Keratinocyte (primary cell): ENCODE measurements around the gene SMURF2. TPM values are rescaled to one million over a fixed set of nuclear protein-coding genes. Genes with fewer than 3 reads are reported as not detected.

Source experiments
- DNase-seq: peaks from one replicate; pipeline ENCODE4 v3.0.0-alpha.2; 2011; ENCODE audit warnings: low read depth, missing footprints, low spot score
- FAIRE-seq: peaks from 2 replicates; lab custom pipeline; 2011; peaks lifted over from hg19 to GRCh38; lab: Jason Lieb, UNC
- H2AFZ ChIP-seq: 2 replicates; pipeline ENCODE4 v1.6.0; 2012; ENCODE audit warnings: low read length, control low read depth, inconsistent platforms; ENCODE audit not compliant: control insufficient read depth
- H3K27ac ChIP-seq: 2 replicates; pipeline ENCODE4 v1.5.1; 2011; ENCODE audit warnings: low read length; ENCODE audit not compliant: control insufficient read depth, insufficient read depth
- H3K27me3 ChIP-seq: 3 replicates; pipeline ENCODE4 v1.6.0; 2011; ENCODE audit warnings: low read length; ENCODE audit not compliant: control insufficient read depth, insufficient read depth; ENCODE audit errors: extremely low read depth
- H3K36me3 ChIP-seq, 2 experiments: 2 replicates in 1 of 2; 3 replicates in 1 of 2; pipeline ENCODE4 v1.5.1; 2011; ENCODE audit warnings: low read length in 2 of 2, mild to moderate bottlenecking in 1 of 2; ENCODE audit not compliant: control insufficient read depth in 2 of 2, insufficient read depth in 2 of 2; ENCODE audit errors: extremely low read depth in 1 of 2
- H3K4me1 ChIP-seq: 3 replicates; pipeline ENCODE4 v1.5.1; 2011; ENCODE audit warnings: low read length; ENCODE audit not compliant: control insufficient read depth, insufficient read depth; ENCODE audit errors: extremely low read depth
- H3K4me2 ChIP-seq: 3 replicates; pipeline ENCODE4 v1.6.0; 2011; ENCODE audit warnings: low read depth, low read length; ENCODE audit not compliant: control insufficient read depth, insufficient read depth; ENCODE audit errors: extremely low read depth
- H3K4me3 ChIP-seq, 3 experiments: fragments of 200-600 bp in 1 of 3; sonication (generic) in 1 of 3; 2 replicates in 2 of 3; 3 replicates in 1 of 3; pipeline ENCODE4 v1.5.1; 2011 to 2016; ENCODE audit warnings: low read length in 3 of 3, mild to moderate bottlenecking in 3 of 3, control low read depth in 2 of 3, inconsistent platforms in 1 of 3, low read depth in 1 of 3, mixed read lengths in 1 of 3, mixed run types in 1 of 3, moderate library complexity in 1 of 3; ENCODE audit not compliant: control insufficient read depth in 2 of 3, insufficient read depth in 2 of 3; ENCODE audit errors: extremely low read depth in 1 of 3
- H3K79me2 ChIP-seq: 2 replicates; pipeline ENCODE4 v1.6.0; 2012; ENCODE audit warnings: low read length; ENCODE audit not compliant: control insufficient read depth, insufficient read depth
- H3K9ac ChIP-seq: 3 replicates; pipeline ENCODE4 v1.6.0; 2011; ENCODE audit warnings: low read length; ENCODE audit not compliant: control insufficient read depth, insufficient read depth; ENCODE audit errors: extremely low read depth
- H3K9me1 ChIP-seq: 3 replicates; pipeline ENCODE4 v1.6.0; 2011; ENCODE audit warnings: low read length; ENCODE audit not compliant: control insufficient read depth, insufficient read depth; ENCODE audit errors: extremely low read depth
- H3K9me3 ChIP-seq: 2 replicates; pipeline ENCODE4 v1.5.1; 2012; ENCODE audit warnings: low read depth, low read length; ENCODE audit not compliant: control insufficient read depth
- H4K20me1 ChIP-seq: 3 replicates; pipeline ENCODE4 v1.6.0; 2011; ENCODE audit warnings: low read length; ENCODE audit not compliant: control insufficient read depth, insufficient read depth; ENCODE audit errors: extremely low read depth
- CTCF ChIP-seq, 3 experiments: IDR thresholded peaks in 1 of 3; conservative IDR thresholded peaks in 1 of 3; optimal IDR thresholded peaks in 1 of 3; 2 replicates in 2 of 3; 3 replicates in 1 of 3; pipeline versions ENCODE3 to v1.5.1; 2011; ENCODE audit warnings: low read length in 3 of 3, mild to moderate bottlenecking in 3 of 3, moderate library complexity in 2 of 3, control low read depth in 1 of 3, inconsistent platforms in 1 of 3; ENCODE audit not compliant: insufficient read depth in 2 of 3; ENCODE audit errors: extremely low read depth in 1 of 3
- EZH2 ChIP-seq: IDR thresholded peaks from one replicate; pipeline ENCODE4 v1.6.1; 2012; ENCODE audit warnings: inconsistent platforms, mild to moderate bottlenecking, low read length, moderate library complexity
- dilution Hi-C: fragments of 300-500 bp; cut with MboI; formaldehyde crosslinking; loops from one replicate; pipeline ENCODE4 v1.7.0; 2020; ENCODE audit warnings: low sequenced_read_pairs; ENCODE audit not compliant: extremely low pct_ligation_motif_present
- polyA plus RNA-seq, 5 experiments: library from polyadenylated mRNA; depleted of rRNA in 3 of 5; stranded (reverse) in 3 of 5; stranded (forward) in 1 of 5; unstranded in 1 of 5; fragments of >200 nt; gene quantifications; 1 replicate in 1 of 5; 2 replicates in 3 of 5; 3 replicates in 1 of 5; pipeline versions ENCODE4 v1.2.1 to v1.2.3, GENCODE V29; 2011 to 2012; ENCODE audit warnings: missing spikeins in 2 of 5, low read depth in 1 of 5, low replicate concordance in 1 of 5

Gene SMURF2
- polyA plus RNA-seq, 1 donor (not counting 4 experiments of a cell fraction or from before 2014, with no cell fraction given), result 128 TPM

GRCh38 chr17:64683796-64684195 is 21.7 kb upstream of the SMURF2 start:
- Histone ChIP-seq H3K27me3 (no peaks in the 10 kb centered on the region), H3K9me3 (no peaks in the 10 kb centered on the region), H2AFZ (no peak overlapping the region), H3K9ac (no peak overlapping the region), H3K79me2 (no peaks in the 10 kb centered on the region), H3K4me3 (no peak overlapping the region), H3K36me3 (no peaks in the 10 kb centered on the region), H3K9me1 (no peaks in the 10 kb centered on the region), H3K27ac (no peak overlapping the region), H3K4me1 (peaks cover 40% of the 10 kb centered on the region), H3K4me2 (no peak overlapping the region), H4K20me1 (no peaks in the 10 kb centered on the region)
- TF ChIP-seq CTCF (optimal IDR thresholded peaks at IDR 0.05 in 1 of 3, IDR thresholded peaks at IDR 0.05 in 1 of 3, conservative IDR thresholded peaks at IDR 0.05 in 1 of 3; ENCODE audit: extremely low read depth in 1 of 3, insufficient read depth in 2 of 3, low read length in 3 of 3) (no peak), EZH2 (no peak)
- DNase-seq, result no peak
- dilution Hi-C loops, result no loop called here
- FAIRE-seq, result no peak

- FAIRE-seq, result no peak
- H3K27ac ChIP-seq, result no peak overlapping the region
- H2AFZ ChIP-seq, result no peak overlapping the region
- H3K79me2 ChIP-seq, result no peaks in the 10 kb centered on the region
- no peaks in the 10 kb centered on the region for H3K27me3 ChIP-seq
- H3K4me1 ChIP-seq, result peaks cover 38% of the 10 kb centered on the region
- H3K9me3 ChIP-seq, result no peaks in the 10 kb centered on the region
- H3K9me1 ChIP-seq, result no peaks in the 10 kb centered on the region
- TF ChIP-seq CTCF (optimal IDR thresholded peaks at IDR 0.05 in 1 of 3, IDR thresholded peaks at IDR 0.05 in 1 of 3, conservative IDR thresholded peaks at IDR 0.05 in 1 of 3; ENCODE audit: extremely low read depth in 1 of 3, insufficient read depth in 2 of 3, low read length in 3 of 3) (no peak), EZH2 (no peak)
- no peaks in the 10 kb centered on the region for H4K20me1 ChIP-seq
- dilution Hi-C loops, result no loop called here
- no peak overlapping the region for H3K9ac ChIP-seq
- no peaks in the 10 kb centered on the region for H3K36me3 ChIP-seq
- no peak overlapping the region for H3K4me2 ChIP-seq
- no peak for DNase-seq
- no peak overlapping the region for H3K4me3 ChIP-seq
These were observed 20.4 kb upstream of the SMURF2 start for GRCh38 chr17:64682261-64683181.
